ENCODE data around the gene TTC21B. TPM values are rescaled to one million over a fixed set of nuclear protein-coding genes. Genes with fewer than 3 reads are reported as not detected.

Gene TTC21B
- total RNA-seq, 1 donor from 2014 or later = 40.5 TPM

DNA sequence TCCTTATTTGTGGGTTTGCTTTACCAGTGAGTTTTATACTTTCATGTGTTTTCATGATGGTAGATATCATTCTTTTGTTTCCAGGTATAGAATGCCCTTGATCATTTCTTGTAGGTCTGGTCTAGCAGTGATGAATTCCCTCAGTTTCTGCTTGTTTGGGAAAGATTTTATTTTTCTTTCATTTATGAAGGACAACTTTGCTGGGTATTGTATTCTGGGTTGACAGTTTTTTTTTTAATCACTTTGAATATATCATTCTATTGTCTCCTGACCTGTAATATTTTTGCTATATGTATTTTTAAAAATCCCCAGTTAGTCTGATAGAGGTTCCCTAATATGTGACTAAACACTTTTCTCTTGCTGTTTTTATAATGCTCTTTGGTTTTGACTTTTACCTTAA, 101.2 kb downstream of the TTC21B start:
- Histone ChIP-seq H3K36me3 (no peaks in the 10 kb centered on the region), H3K4me3 (no peak overlapping the region), H3K27me3 (no peaks in the 10 kb centered on the region), H3K9me3 (no peaks in the 10 kb centered on the region), H3K27ac (no peak overlapping the region), H3K4me1 (no peaks in the 10 kb centered on the region)
- DNase-seq (ENCODE audit: extremely low spot score in 2 of 2) = no peak
- intact Hi-C loops (cut with DNase I) = no loop called here
- TF ChIP-seq POLR2AphosphoS5 (IDR thresholded peaks at IDR 0.05; ENCODE audit: insufficient read depth in 1 of 2, low read depth in 1 of 2) (no peak), CTCF (IDR thresholded peaks at IDR 0.05) (no peak), POLR2A (IDR thresholded peaks at IDR 0.05) (no peak)

DNA sequence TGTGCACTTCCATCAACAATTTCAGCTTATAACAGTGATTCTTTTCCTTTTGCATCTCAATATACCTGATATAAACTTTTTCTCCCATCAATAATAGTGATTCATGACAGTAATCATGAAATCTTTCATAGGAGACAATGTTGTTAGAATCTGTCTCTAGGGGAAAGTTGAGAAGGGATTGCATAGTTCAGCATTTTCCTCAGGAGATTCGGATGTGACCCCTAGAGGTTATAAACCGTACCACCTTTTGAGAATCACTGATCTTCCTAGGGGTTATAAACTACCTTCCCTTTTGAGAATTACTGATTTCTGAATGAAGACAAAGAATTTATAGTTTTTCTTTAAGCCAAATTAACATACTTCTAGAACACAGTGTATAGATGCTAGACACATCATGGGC, 106.6 kb downstream of the TTC21B start:
- no peak for DNase-seq (ENCODE audit: extremely low spot score in 2 of 2)
- Histone ChIP-seq H3K4me1 (no peaks in the 10 kb centered on the region), H3K4me3 (no peak overlapping the region), H3K36me3 (no peaks in the 10 kb centered on the region), H3K27me3 (no peaks in the 10 kb centered on the region), H3K9me3 (no peaks in the 10 kb centered on the region), H3K27ac (no peak overlapping the region)
- TF ChIP-seq POLR2AphosphoS5 (IDR thresholded peaks at IDR 0.05; ENCODE audit: insufficient read depth in 1 of 2, low read depth in 1 of 2) = no peak
- intact Hi-C loops (cut with DNase I) = no loop called here

DNA sequence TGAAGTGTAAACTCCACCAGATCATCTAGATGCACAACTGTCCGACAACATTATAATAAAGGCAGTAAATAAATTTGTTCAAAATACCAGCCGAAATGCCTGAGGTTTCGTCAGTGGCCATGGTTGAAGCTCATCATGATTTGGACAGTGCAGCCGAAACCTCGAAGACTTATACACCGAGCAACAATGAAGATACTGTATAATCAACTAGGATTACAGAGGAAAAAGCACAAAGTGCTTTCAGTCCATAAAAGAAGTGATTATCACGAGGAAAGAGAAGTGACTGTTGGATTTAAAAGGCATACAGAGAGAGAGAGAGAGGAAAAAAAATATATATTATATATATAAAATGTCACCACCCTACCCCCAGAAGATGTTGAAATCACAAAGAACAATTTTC, 107.5 kb downstream of the TTC21B start:
- H3K4me1 ChIP-seq = no peaks in the 10 kb centered on the region
- H3K9me3 ChIP-seq = no peaks in the 10 kb centered on the region
- no peaks in the 10 kb centered on the region for H3K27me3 ChIP-seq
- H3K4me3 ChIP-seq = no peak overlapping the region
- H3K36me3 ChIP-seq = no peaks in the 10 kb centered on the region
- no peak for TF ChIP-seq POLR2A (IDR thresholded peaks at IDR 0.05)
- no peak for TF ChIP-seq CTCF (IDR thresholded peaks at IDR 0.05)
- no peak for TF ChIP-seq POLR2AphosphoS5 (IDR thresholded peaks at IDR 0.05; ENCODE audit: insufficient read depth in 1 of 2, low read depth in 1 of 2)
- H3K27ac ChIP-seq = no peak overlapping the region
- intact Hi-C loops (cut with DNase I) = no loop called here
- no peak for DNase-seq (ENCODE audit: extremely low spot score in 2 of 2)

DNA sequence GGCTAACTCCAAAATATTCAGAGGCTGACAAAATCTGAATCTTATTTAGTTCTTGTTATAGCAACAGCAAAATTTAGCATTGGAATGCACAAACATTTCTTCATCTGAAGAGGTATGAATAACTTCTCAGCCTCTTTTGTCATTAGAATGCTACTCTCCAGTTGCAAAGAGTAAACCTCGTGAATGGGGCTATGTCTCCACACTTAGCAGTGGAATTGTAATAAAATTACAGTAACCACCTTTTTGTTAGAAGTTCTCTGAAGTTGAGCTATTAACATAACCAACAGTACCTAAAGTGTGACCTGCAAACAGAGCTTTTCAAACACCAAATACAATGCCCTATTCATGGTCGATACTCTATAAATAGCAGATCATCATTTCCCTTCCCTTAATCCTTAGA, 109.4 kb downstream of the TTC21B start:
- Histone ChIP-seq H3K27me3 (no peaks in the 10 kb centered on the region), H3K36me3 (no peaks in the 10 kb centered on the region), H3K9me3 (no peaks in the 10 kb centered on the region), H3K4me1 (no peaks in the 10 kb centered on the region), H3K4me3 (no peak overlapping the region), H3K27ac (no peak overlapping the region)
- no peak for DNase-seq (ENCODE audit: extremely low spot score in 2 of 2)
- no peak for TF ChIP-seq POLR2A (IDR thresholded peaks at IDR 0.05)
- no peak for TF ChIP-seq POLR2AphosphoS5 (IDR thresholded peaks at IDR 0.05; ENCODE audit: insufficient read depth in 1 of 2, low read depth in 1 of 2)
- TF ChIP-seq CTCF (IDR thresholded peaks at IDR 0.05) = no peak
- intact Hi-C loops (cut with DNase I) = no loop called here

DNA sequence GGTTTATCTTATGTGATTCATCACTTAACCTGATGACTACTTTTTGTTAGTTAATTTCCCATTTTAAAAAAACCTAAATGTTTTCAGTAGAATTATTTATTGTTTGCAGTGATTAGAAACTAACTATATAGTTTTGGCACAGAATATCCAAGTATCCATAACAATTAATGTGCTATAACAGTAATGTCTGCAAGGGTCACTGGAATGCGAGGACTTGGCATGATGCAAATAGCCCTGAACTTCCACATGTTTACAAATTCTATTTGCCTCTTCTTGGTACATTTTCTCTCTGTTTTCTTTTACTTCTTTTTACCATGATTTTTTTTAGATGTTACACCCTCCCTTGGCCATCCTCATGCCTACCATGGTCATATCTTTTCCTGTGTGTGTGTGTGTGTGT, 110.2 kb downstream of the TTC21B start:
- TF ChIP-seq POLR2AphosphoS5 (IDR thresholded peaks at IDR 0.05; ENCODE audit: insufficient read depth in 1 of 2, low read depth in 1 of 2) (no peak), POLR2A (IDR thresholded peaks at IDR 0.05) (no peak), CTCF (IDR thresholded peaks at IDR 0.05) (no peak)
- H3K4me3 ChIP-seq = no peak overlapping the region
- no peak for DNase-seq (ENCODE audit: extremely low spot score in 2 of 2)
- H3K4me1 ChIP-seq = no peaks in the 10 kb centered on the region
- H3K27ac ChIP-seq = no peak overlapping the region
- intact Hi-C loops (cut with DNase I) = no loop called here
- H3K9me3 ChIP-seq = no peaks in the 10 kb centered on the region
- no peaks in the 10 kb centered on the region for H3K36me3 ChIP-seq
- no peaks in the 10 kb centered on the region for H3K27me3 ChIP-seq

All from vagina (tissue), 2 donors.